ENCODE measurements around the gene SEPTIN1.

SEPTIN1 gene

DNA sequence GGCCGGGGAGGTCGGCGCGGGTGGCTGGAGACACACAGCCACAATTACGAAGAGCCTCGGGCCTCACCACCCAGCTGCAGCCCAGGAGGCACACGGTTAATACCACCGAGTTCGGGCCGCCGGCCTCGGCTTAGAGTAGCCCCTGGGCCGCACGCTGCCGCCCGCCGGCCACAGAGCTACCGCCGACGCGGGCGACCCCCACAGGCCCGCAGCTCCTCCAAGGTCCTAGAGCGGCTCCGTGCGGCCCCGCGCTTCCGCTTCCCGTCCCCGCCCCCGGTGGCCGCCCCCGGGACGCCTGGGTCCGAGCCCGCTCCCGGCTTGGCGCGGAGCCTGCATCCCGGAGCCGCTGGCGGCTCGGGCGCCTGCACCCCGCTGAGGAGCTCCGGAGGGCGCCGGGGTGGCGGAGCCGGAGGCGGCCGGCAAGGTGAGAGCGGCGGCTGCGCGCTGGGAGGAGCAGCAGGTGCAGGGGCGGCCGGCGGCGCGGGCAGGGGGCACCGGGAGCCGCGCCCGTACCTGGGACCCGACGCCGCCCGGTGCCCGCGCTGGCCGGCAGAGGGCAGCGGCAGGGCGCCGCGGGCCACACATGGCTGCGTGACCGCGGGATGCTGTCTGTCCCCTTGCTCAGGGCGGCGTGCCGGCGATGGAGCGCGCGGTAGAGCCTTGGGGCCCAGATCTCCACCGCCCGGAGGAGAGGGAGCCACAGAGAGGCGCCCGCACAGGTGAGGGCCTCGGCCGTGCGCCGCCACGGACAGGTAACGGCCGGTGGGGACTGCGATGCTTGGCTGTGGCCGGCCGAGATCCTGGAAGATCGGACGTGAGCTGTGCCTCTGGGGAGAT, 13.0 kb upstream of the SEPTIN1 start, which contains the start of gene ZNF48 (continued):
- no peak for TF ChIP-seq ZNF621 (tag by site-specific recombination; IDR thresholded peaks at IDR 0.05)
- TF ChIP-seq, protein P1, sequence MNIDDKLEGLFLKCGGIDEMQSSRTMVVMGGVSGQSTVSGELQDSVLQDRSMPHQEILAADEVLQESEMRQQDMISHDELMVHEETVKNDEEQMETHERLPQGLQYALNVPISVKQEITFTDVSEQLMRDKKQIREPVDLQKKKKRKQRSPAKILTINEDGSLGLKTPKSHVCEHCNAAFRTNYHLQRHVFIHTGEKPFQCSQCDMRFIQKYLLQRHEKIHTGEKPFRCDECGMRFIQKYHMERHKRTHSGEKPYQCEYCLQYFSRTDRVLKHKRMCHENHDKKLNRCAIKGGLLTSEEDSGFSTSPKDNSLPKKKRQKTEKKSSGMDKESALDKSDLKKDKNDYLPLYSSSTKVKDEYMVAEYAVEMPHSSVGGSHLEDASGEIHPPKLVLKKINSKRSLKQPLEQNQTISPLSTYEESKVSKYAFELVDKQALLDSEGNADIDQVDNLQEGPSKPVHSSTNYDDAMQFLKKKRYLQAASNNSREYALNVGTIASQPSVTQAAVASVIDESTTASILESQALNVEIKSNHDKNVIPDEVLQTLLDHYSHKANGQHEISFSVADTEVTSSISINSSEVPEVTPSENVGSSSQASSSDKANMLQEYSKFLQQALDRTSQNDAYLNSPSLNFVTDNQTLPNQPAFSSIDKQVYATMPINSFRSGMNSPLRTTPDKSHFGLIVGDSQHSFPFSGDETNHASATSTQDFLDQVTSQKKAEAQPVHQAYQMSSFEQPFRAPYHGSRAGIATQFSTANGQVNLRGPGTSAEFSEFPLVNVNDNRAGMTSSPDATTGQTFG (tag by site-specific recombination; IDR thresholded peaks at IDR 0.05; ENCODE audit: borderline replicate concordance), result no peak
- TF ChIP-seq ZNF677 (tag by site-specific recombination; IDR thresholded peaks at IDR 0.05), result peak; percentile 50; the same call in 1 of the 2 replicates
- TF ChIP-seq ZNF24 (tag by site-specific recombination; IDR thresholded peaks at IDR 0.05), result peak; percentile 65; the same call in 1 of the 2 replicates
- TF ChIP-seq ZNF169 (tag by site-specific recombination; IDR thresholded peaks at IDR 0.05), result no peak
- TF ChIP-seq ZIC2 (tag by site-specific recombination; IDR thresholded peaks at IDR 0.05), result peak; percentile 68
- TF ChIP-seq ZSCAN30 (tag by site-specific recombination; IDR thresholded peaks at IDR 0.05), result peak; percentile 92
- TF ChIP-seq ZNF792 (tag by site-specific recombination; IDR thresholded peaks at IDR 0.05), result peak; percentile 72; the same call in 1 of the 2 replicates
- peak; percentile 57 for TF ChIP-seq PRDM10 (tag by site-specific recombination; IDR thresholded peaks at IDR 0.05)
- TF ChIP-seq ZNF580 (tag by site-specific recombination; IDR thresholded peaks at IDR 0.05), result peak; percentile 44; the same call in 1 of the 2 replicates
- TF ChIP-seq ZNF555 (tag by site-specific recombination; conservative IDR thresholded peaks at IDR 0.05), result no peak
- TF ChIP-seq, protein P2, sequence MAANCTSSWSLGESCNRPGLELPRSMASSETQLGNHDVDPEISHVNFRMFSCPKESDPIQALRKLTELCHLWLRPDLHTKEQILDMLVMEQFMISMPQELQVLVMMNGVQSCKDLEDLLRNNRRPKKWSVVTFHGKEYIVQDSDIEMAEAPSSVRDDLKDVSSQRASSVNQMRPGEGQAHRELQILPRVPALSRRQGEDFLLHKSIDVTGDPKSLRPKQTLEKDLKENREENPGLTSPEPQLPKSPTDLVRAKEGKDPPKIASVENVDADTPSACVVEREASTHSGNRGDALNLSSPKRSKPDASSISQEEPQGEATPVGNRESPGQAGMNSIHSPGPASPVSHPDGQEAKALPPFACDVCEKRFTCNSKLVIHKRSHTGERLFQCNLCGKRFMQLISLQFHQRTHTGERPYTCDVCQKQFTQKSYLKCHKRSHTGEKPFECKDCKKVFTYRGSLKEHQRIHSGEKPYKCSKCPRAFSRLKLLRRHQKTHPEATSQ (tag by site-specific recombination; IDR thresholded peaks at IDR 0.05), result peak; percentile 80
- peak; percentile 93 for TF ChIP-seq ZBTB8A (tag by site-specific recombination; IDR thresholded peaks at IDR 0.05)
- peak; percentile 70; the same call in 1 of the 2 replicates for TF ChIP-seq ZBTB20 (tag by site-specific recombination; IDR thresholded peaks at IDR 0.05)
- TF ChIP-seq PRDM6 (tag by site-specific recombination; IDR thresholded peaks at IDR 0.05), result no peak
- TF ChIP-seq GLIS2 (tag by site-specific recombination; IDR thresholded peaks at IDR 0.05), result peak; percentile 74
- TF ChIP-seq, protein P3, sequence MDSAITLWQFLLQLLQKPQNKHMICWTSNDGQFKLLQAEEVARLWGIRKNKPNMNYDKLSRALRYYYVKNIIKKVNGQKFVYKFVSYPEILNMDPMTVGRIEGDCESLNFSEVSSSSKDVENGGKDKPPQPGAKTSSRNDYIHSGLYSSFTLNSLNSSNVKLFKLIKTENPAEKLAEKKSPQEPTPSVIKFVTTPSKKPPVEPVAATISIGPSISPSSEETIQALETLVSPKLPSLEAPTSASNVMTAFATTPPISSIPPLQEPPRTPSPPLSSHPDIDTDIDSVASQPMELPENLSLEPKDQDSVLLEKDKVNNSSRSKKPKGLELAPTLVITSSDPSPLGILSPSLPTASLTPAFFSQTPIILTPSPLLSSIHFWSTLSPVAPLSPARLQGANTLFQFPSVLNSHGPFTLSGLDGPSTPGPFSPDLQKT (IDR thresholded peaks at IDR 0.05; ENCODE audit: borderline replicate concordance, low read depth, low read length), result peak; percentile 71; the same call in 1 of the 2 replicates
- peak; percentile 58; the same call in 1 of the 2 replicates for TF ChIP-seq HIC1 (tag by site-specific recombination; IDR thresholded peaks at IDR 0.05)
- peak; percentile 87 for TF ChIP-seq ZNF341 (tag by site-specific recombination; IDR thresholded peaks at IDR 0.05; ENCODE audit: low read depth)
- TF ChIP-seq ZSCAN18 (tag by site-specific recombination; IDR thresholded peaks at IDR 0.05), result peak; percentile 43
- TF ChIP-seq, protein P4, sequence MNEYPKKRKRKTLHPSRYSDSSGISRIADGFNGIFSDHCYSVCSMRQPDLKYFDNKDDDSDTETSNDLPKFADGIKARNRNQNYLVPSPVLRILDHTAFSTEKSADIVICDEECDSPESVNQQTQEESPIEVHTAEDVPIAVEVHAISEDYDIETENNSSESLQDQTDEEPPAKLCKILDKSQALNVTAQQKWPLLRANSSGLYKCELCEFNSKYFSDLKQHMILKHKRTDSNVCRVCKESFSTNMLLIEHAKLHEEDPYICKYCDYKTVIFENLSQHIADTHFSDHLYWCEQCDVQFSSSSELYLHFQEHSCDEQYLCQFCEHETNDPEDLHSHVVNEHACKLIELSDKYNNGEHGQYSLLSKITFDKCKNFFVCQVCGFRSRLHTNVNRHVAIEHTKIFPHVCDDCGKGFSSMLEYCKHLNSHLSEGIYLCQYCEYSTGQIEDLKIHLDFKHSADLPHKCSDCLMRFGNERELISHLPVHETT (tag by site-specific recombination; IDR thresholded peaks at IDR 0.05), result peak; percentile 84

Data from HEK293 (cell line).